Tibial artery (tissue), 4 donors: Measurements from ENCODE around the gene ZEB2.

ENCODE experiments used
- DNase-seq, 2 donors: peaks; one replicate each; pipeline ENCODE4 v3.0.0-alpha.2; 2019
- H3K27ac ChIP-seq, 2 donors: fragments of 200-600 bp; sonication (generic) in 1 of 2; 1 replicate in 1 of 2; 2 replicates in 1 of 2; pipeline ENCODE4 v1.5.1; 2018 to 2019; ENCODE audit warnings: mild to moderate bottlenecking in 1 of 2
- H3K27me3 ChIP-seq, 2 donors: fragments of 200-600 bp; sonication (generic) in 1 of 2; one replicate each; pipeline versions ENCODE4 v1.5.1 to v1.6.0; 2016 to 2019
- H3K36me3 ChIP-seq, 3 donors: fragments of 200-600 bp; sonication (generic) in 2 of 3; one replicate each; pipeline ENCODE4 v1.5.1; 2016 to 2019; ENCODE audit warnings: mild to moderate bottlenecking in 2 of 3
- H3K4me1 ChIP-seq, 4 donors: fragments of 200-600 bp; sonication (generic) in 2 of 4; 1 replicate in 3 of 4; 2 replicates in 1 of 4; pipeline ENCODE4 v1.5.1; 2016 to 2019
- H3K4me3 ChIP-seq, 2 donors: fragments of 200-600 bp; sonication (generic) in 1 of 2; 1 replicate in 1 of 2; 2 replicates in 1 of 2; pipeline ENCODE4 v1.5.1; 2018 to 2019; ENCODE audit warnings: mild to moderate bottlenecking in 2 of 2
- H3K9me3 ChIP-seq, 3 donors: fragments of 200-600 bp; sonication (generic) in 1 of 3; one replicate each; pipeline ENCODE4 v1.5.1; 2016 to 2019
- intact Hi-C: fragments of 100-400 bp; cut with DNase I; formaldehyde crosslinking; loops from one replicate; pipeline ENCODE4 v1.15.0; 2023; ENCODE audit warnings: low total_unique reads
- TF ChIP-seq, protein P1 (sequence below), 2 experiments: fragments of 200-600 bp in 1 of 2; fragments of 450-650 bp in 1 of 2; IDR thresholded peaks; one replicate each; pipeline ENCODE4 v1.5.1; 2017 to 2019; ENCODE audit warnings: antibody characterized with exemption in 2 of 2, mild to moderate bottlenecking in 1 of 2, moderate library complexity in 1 of 2

ZEB2 gene

DNA sequence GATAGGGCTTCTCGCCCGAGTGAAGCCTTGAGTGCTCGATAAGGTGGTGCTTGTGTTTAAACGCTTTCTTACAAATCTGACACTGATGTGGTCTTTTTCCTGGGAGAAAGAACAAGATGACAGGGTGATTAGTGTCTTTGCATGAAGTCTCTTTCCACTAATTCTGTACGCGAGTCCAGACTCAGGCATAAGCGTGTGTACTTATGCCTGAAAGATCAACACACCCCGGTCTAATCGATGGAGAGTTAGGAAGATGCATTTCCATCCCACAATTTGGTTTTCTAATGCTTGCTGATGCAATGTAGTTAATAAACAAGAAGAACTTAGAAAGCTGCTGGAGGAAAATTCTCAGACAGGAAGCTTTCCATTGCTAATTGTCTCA lies 130.0 kb downstream of the ZEB2 start:
- intact Hi-C loops, result no loop called here
- Histone ChIP-seq H3K4me3 (no peak overlapping the region), H3K27me3 (no peaks in the 10 kb centered on the region), H3K9me3 (no peaks in the 10 kb centered on the region), H3K4me1 (peaks cover 0 to 27% (median 4%) of the 10 kb centered on the region in 4 donors), H3K27ac (peak overlapping the region in 1 of 2 donors; percentile 47), H3K36me3 (peaks cover 22 to 35% (median 28%) of the 10 kb centered on the region in 3 donors)
- no peak for DNase-seq
- TF ChIP-seq, protein P1, sequence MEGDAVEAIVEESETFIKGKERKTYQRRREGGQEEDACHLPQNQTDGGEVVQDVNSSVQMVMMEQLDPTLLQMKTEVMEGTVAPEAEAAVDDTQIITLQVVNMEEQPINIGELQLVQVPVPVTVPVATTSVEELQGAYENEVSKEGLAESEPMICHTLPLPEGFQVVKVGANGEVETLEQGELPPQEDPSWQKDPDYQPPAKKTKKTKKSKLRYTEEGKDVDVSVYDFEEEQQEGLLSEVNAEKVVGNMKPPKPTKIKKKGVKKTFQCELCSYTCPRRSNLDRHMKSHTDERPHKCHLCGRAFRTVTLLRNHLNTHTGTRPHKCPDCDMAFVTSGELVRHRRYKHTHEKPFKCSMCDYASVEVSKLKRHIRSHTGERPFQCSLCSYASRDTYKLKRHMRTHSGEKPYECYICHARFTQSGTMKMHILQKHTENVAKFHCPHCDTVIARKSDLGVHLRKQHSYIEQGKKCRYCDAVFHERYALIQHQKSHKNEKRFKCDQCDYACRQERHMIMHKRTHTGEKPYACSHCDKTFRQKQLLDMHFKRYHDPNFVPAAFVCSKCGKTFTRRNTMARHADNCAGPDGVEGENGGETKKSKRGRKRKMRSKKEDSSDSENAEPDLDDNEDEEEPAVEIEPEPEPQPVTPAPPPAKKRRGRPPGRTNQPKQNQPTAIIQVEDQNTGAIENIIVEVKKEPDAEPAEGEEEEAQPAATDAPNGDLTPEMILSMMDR (IDR thresholded peaks at IDR 0.05), result no peak

DNA sequence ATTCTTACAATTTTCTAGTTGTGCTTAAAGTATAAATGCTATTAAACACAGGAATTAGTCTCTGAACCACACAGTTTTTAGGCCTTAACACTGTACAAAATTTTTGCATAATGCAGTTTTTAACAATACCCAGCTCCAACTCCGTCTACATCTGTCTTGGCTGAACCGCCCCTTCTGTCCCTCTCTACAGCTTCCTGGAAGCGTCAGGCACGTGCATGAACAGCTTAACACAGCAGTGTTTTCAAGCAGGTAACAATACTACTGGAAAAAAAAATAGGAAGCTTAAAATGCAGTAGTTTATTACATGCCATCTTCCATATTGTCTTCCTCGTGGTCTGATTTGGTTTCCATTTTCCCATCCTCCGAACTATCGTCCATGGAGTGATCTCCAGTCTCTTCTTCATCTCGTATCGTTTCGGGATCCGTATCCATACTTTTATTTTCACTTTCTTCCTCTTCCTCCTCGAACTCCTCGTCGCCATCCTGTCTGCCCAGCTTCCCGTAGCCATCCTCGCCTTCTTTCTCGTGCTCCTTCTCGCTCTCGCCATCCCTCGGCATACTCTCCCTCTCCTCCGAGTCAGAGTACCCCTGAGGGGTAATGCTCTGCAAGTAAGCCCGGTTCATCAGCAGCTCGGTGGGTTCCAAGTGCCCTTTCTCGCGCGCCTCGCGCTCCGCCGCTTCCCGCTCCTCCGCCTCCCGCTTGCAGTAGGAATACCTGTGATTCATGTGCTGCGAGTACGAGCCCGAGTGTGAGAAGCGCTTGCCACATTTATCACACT lies 130.6 kb downstream of the ZEB2 start:
- no peaks in the 10 kb centered on the region for H3K9me3 ChIP-seq
- H3K4me1 ChIP-seq, result peaks cover 0 to 33% (median 6%) of the 10 kb centered on the region in 4 donors
- no peaks in the 10 kb centered on the region for H3K27me3 ChIP-seq
- peaks cover 17 to 31% (median 24%) of the 10 kb centered on the region in 3 donors for H3K36me3 ChIP-seq
- intact Hi-C loops, result no loop called here
- no peak for DNase-seq
- H3K27ac ChIP-seq, result peak overlapping the region in 1 of 2 donors; percentile 47
- TF ChIP-seq, protein P1 (IDR thresholded peaks at IDR 0.05), result no peak
- no peak overlapping the region for H3K4me3 ChIP-seq

DNA sequence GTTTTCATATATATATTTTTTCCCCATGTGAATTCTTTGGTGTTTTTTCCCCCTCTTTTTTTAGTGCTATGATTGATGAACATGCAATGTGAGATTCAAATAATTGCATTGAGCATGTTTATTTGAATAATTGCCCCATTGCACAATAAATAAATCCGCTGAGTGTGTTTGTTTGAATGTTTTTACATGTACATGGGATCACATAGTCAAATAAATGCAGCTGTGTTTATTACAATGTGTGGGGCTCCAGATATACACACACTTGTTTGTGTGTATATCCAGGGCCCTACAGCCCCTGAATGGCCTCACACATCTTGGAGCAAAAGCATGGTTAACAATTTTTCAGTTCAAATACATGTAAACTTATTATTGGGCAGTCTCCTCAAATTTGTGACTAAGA lies 134.5 kb downstream of the ZEB2 start:
- Histone ChIP-seq H3K4me3 (no peak overlapping the region), H3K9me3 (no peaks in the 10 kb centered on the region), H3K27ac (no peak overlapping the region), H3K27me3 (no peaks in the 10 kb centered on the region), H3K36me3 (peaks cover 8 to 15% (median 12%) of the 10 kb centered on the region in 3 donors), H3K4me1 (peaks cover 0 to 51% (median 4%) of the 10 kb centered on the region in 4 donors)
- TF ChIP-seq, protein P1 (IDR thresholded peaks at IDR 0.05), result no peak
- intact Hi-C loops, result no loop called here
- DNase-seq, result no peak

DNA sequence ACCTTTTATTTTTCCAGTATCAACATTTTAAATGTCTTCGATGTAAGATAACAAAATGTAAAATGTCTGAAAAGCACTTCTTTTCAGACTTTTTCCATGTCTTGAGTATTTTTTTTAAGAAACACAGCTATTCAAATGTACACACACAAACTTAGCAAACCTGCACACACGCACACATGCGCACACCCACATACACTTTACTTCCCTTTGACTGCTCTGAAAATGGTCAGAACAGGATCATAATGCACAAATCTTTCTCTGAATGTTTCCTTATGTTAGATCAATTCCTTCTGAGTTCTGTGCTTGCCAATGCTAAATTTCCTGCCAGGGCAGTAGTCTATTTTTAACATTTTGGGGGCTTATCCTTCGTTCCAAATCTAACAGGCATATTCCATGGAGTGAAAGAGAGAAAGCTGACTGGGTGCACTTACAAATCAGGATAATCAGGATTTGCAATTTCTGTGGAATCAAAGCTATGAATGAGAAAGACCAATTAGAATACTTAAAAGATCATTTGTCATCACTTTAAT lies 136.3 kb downstream of the ZEB2 start:
- peaks cover 0 to 40% (median 6%) of the 10 kb centered on the region in 4 donors for H3K4me1 ChIP-seq
- H3K27ac ChIP-seq, result peak overlapping the region; percentile 27 to 39
- no peak for DNase-seq
- H3K36me3 ChIP-seq, result peaks cover 0 to 3% (median 0%) of the 10 kb centered on the region in 3 donors
- H3K9me3 ChIP-seq, result no peaks in the 10 kb centered on the region
- TF ChIP-seq, protein P1 (IDR thresholded peaks at IDR 0.05), result no peak
- peak overlapping the region in 1 of 2 donors; percentile 1 for H3K4me3 ChIP-seq
- intact Hi-C loops, result no loop called here
- no peaks in the 10 kb centered on the region for H3K27me3 ChIP-seq

DNA sequence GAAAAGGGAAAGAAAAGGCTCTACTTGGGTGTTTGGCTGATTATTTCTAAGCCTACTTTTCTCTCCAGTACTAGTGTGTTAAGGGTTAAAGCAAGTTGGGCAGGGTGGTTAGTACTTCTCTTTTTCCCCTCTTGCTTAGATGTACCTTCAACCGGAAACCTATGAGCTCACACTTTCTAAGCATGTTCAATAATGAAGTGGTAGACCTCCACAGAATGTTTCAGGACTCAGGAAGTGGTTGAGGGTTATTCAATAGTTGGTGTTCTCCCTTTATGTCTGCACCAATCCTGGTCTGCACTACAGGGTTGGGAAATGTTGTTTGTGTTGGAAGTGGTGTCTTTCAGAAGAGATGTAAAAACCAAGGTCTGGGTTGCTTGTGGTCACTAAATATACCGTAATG lies 137.1 kb downstream of the ZEB2 start:
- TF ChIP-seq, protein P1 (IDR thresholded peaks at IDR 0.05), result no peak
- Histone ChIP-seq H3K27ac (peak overlapping the region; percentile 27 to 39), H3K27me3 (no peaks in the 10 kb centered on the region), H3K4me3 (peak overlapping the region in 1 of 2 donors; percentile 1), H3K36me3 (no peaks in the 10 kb centered on the region), H3K9me3 (no peaks in the 10 kb centered on the region), H3K4me1 (peaks cover 0 to 40% (median 6%) of the 10 kb centered on the region in 4 donors)
- DNase-seq, result peak in 1 of 2 donors; percentile 34
- intact Hi-C loops, result no loop called here
